GM18519 (cell line): Measurements from ENCODE around the gene CD48.

Experiments
- ATAC-seq: cut with Tn5 transposase; IDR thresholded peaks from one replicate; pipeline ENCODE4 v1.9.1; 2021; ENCODE audit warnings: mild to moderate bottlenecking, moderate library complexity; ENCODE audit not compliant: unreplicated experiment, low FRiP score

Gene CD48

GRCh38 chr1:160681066-160681890 lies 30.3 kb downstream of the CD48 start:
- no peak for ATAC-seq

GRCh38 chr1:160680399-160680798 lies 31.2 kb downstream of the CD48 start:
- no peak for ATAC-seq

GRCh38 chr1:160679893-160680292 lies 31.7 kb downstream of the CD48 start:
- ATAC-seq, result no peak

GRCh38 chr1:160676869-160677597 lies 34.6 kb downstream of the CD48 start:
- ATAC-seq, result no peak

GRCh38 chr1:160675641-160676410 lies 35.8 kb downstream of the CD48 start:
- peak; percentile 43 for ATAC-seq

- ATAC-seq, result no peak
Observed at GRCh38 chr1:160674415-160674814, 37.2 kb downstream of the CD48 start.

GRCh38 chr1:160672789-160673695 lies 38.6 kb downstream of the CD48 start:
- ATAC-seq, result no peak

GRCh38 chr1:160671603-160672517 lies 39.8 kb downstream of the CD48 start:
- no peak for ATAC-seq

- ATAC-seq, result no peak
Observed at GRCh38 chr1:160670701-160671100, 40.9 kb downstream of the CD48 start.

- ATAC-seq, result no peak
Observed at GRCh38 chr1:160669802-160670201, 41.8 kb downstream of the CD48 start.

GRCh38 chr1:160669276-160669675 lies 42.3 kb downstream of the CD48 start:
- ATAC-seq, result no peak

- ATAC-seq, result no peak
Observed at GRCh38 chr1:160667896-160668295, 43.7 kb downstream of the CD48 start.

- no peak for ATAC-seq
Observed at GRCh38 chr1:160666079-160666442, 45.6 kb downstream of the CD48 start.

GRCh38 chr1:160665330-160666078 lies 46.1 kb downstream of the CD48 start:
- ATAC-seq, result no peak

GRCh38 chr1:160664573-160665051 lies 47.0 kb downstream of the CD48 start:
- no peak for ATAC-seq

GRCh38 chr1:160662910-160663309 lies 48.7 kb downstream of the CD48 start:
- no peak for ATAC-seq

GRCh38 chr1:160659566-160659965 lies 52.1 kb downstream of the CD48 start:
- no peak for ATAC-seq

GRCh38 chr1:160658814-160659193 lies 52.8 kb downstream of the CD48 start:
- ATAC-seq, result no peak
